Measurements from ENCODE around the gene NR0B2. TPM values are rescaled to one million over a fixed set of nuclear protein-coding genes. Genes with fewer than 3 reads are reported as not detected.

NR0B2 gene
- polyA plus RNA-seq, 1 donor from 2014 or later, result not detected

DNA sequence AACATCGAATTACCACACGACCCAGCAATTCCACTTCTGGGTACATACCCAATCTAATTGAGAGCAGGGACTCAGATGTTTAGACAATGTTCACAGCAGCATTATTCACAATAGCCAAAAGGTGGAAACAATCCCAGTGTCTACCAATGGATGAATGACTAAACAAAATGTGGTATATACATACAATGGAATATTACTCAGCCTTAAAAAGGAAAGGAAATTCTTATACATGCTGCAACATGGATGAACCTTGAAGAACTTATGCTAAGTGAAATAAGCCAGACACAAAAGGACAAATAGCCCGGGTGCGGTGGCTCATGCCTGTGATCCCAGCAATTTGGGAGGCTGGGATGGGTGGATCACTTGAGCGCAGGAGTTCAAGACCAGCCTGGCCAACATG lies 39.6 kb upstream of the NR0B2 start:
- Histone ChIP-seq H3K4me3 (ENCODE audit: low read length) (no peak overlapping the region), H3K9me3 (ENCODE audit: low read length) (no peaks in the 10 kb centered on the region), H3F3A (ENCODE audit: insufficient read depth, low read length, poor library complexity, severe bottlenecking) (no peaks in the 10 kb centered on the region), H3K4me2 (ENCODE audit: low read length) (no peak overlapping the region), H3K79me2 (replicated peaks; ENCODE audit: insufficient read depth, low read length) (no peaks in the 10 kb centered on the region), H2AFZ (ENCODE audit: low read depth, low read length) (no peak overlapping the region), H4K20me1 (ENCODE audit: insufficient read depth) (no peaks in the 10 kb centered on the region), H3K27ac (ENCODE audit: low read length) (no peak overlapping the region), H3K27me3 (ENCODE audit: insufficient read depth, low read depth, low read length) (peaks cover 4% of the 10 kb centered on the region), H3K36me3 (ENCODE audit: insufficient read depth, low read length) (no peaks in the 10 kb centered on the region), H3K9ac (ENCODE audit: low read length) (no peak overlapping the region), H3K9me2 (ENCODE audit: insufficient read depth, low read length) (no peaks in the 10 kb centered on the region)
- TF ChIP-seq EZH2 (IDR thresholded peaks at IDR 0.05; ENCODE audit: borderline replicate concordance, insufficient read depth, low read length, poor library complexity, severe bottlenecking), result no peak
- TF ChIP-seq SMC3 (conservative IDR thresholded peaks at IDR 0.05; ENCODE audit: poor library complexity), result no peak
- no peak for TF ChIP-seq CTCF (IDR thresholded peaks at IDR 0.05; ENCODE audit: poor library complexity, severe bottlenecking)
- TF ChIP-seq, protein P1, sequence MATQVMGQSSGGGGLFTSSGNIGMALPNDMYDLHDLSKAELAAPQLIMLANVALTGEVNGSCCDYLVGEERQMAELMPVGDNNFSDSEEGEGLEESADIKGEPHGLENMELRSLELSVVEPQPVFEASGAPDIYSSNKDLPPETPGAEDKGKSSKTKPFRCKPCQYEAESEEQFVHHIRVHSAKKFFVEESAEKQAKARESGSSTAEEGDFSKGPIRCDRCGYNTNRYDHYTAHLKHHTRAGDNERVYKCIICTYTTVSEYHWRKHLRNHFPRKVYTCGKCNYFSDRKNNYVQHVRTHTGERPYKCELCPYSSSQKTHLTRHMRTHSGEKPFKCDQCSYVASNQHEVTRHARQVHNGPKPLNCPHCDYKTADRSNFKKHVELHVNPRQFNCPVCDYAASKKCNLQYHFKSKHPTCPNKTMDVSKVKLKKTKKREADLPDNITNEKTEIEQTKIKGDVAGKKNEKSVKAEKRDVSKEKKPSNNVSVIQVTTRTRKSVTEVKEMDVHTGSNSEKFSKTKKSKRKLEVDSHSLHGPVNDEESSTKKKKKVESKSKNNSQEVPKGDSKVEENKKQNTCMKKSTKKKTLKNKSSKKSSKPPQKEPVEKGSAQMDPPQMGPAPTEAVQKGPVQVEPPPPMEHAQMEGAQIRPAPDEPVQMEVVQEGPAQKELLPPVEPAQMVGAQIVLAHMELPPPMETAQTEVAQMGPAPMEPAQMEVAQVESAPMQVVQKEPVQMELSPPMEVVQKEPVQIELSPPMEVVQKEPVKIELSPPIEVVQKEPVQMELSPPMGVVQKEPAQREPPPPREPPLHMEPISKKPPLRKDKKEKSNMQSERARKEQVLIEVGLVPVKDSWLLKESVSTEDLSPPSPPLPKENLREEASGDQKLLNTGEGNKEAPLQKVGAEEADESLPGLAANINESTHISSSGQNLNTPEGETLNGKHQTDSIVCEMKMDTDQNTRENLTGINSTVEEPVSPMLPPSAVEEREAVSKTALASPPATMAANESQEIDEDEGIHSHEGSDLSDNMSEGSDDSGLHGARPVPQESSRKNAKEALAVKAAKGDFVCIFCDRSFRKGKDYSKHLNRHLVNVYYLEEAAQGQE (IDR thresholded peaks at IDR 0.05; ENCODE audit: borderline replicate concordance), result no peak
- TF ChIP-seq RAD21 (conservative IDR thresholded peaks at IDR 0.05), result no peak
- TF ChIP-seq TAF1 (IDR thresholded peaks at IDR 0.05; ENCODE audit: low read depth), result no peak
- no peak for TF ChIP-seq POLR2AphosphoS5 (IDR thresholded peaks at IDR 0.05)
- TF ChIP-seq EP300 (conservative IDR thresholded peaks at IDR 0.05; ENCODE audit: poor library complexity, severe bottlenecking), result no peak
- TF ChIP-seq MXI1 (conservative IDR thresholded peaks at IDR 0.05; ENCODE audit: poor library complexity, severe bottlenecking), result no peak

- H3K9me2 ChIP-seq (ENCODE audit: insufficient read depth, low read length), result no peaks in the 10 kb centered on the region
- TF ChIP-seq POLR2AphosphoS5 (IDR thresholded peaks at IDR 0.05) (no peak), TAF1 (IDR thresholded peaks at IDR 0.05; ENCODE audit: low read depth) (no peak), RAD21 (conservative IDR thresholded peaks at IDR 0.05) (no peak)
Measured at GRCh38 chr1:26951821-26952497, 38.2 kb upstream of the NR0B2 start.

More at GRCh38 chr1:26951821-26952497, 38.2 kb upstream of the NR0B2 start:
- Histone ChIP-seq H3K9me3 (ENCODE audit: low read length) (no peaks in the 10 kb centered on the region), H3K4me2 (ENCODE audit: low read length) (no peak overlapping the region), H3K79me2 (replicated peaks; ENCODE audit: insufficient read depth, low read length) (no peaks in the 10 kb centered on the region), H3K27ac (ENCODE audit: low read length) (no peak overlapping the region), H3F3A (ENCODE audit: insufficient read depth, low read length, poor library complexity, severe bottlenecking) (no peaks in the 10 kb centered on the region), H3K27me3 (ENCODE audit: insufficient read depth, low read depth, low read length) (no peaks in the 10 kb centered on the region), H3K4me3 (ENCODE audit: low read length) (no peak overlapping the region), H3K9ac (ENCODE audit: low read length) (no peak overlapping the region), H3K36me3 (ENCODE audit: insufficient read depth, low read length) (no peaks in the 10 kb centered on the region), H4K20me1 (ENCODE audit: insufficient read depth) (no peaks in the 10 kb centered on the region), H2AFZ (ENCODE audit: low read depth, low read length) (no peak overlapping the region)
